Measurements from ENCODE around the gene TFF1.

The TFF1 gene

DNA sequence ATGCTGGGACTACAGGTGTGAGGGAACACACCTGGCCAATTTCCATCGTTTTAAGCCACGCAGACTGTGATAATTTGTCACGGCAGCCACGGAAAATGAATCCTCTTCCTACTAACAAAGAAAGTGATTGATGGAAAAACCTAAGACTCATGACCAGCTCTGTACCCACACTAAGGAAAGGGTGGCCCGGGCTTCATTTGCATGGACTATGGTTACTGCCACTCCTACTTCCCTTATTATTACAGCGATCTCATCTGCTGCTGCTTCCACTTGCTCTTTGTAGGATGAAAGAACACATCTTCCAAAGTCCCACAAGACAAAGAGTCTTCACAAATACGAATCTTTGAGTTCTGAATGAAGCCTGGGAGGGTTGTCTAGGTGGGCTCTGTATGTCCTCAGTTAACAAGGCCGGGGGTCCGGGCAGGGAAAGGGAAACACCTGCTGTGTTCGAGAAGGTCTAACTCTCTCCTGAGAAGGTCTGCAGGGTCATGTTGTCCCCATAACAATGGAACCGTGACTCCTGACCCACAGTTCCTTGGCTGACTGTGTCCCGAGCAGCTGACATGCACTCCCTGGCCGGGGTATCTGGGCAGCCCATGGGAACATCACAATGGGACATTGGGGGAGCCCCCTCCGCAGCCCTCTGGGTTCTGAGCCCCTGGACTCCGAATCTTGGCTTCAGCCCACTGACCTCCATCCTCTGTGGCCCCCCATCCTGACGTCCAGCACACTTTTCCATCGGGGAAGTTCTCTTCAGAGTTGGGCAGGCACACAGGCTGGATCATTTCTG is 13.3 kb upstream of the TFF1 start:
- DNase-seq, result no peak

DNA sequence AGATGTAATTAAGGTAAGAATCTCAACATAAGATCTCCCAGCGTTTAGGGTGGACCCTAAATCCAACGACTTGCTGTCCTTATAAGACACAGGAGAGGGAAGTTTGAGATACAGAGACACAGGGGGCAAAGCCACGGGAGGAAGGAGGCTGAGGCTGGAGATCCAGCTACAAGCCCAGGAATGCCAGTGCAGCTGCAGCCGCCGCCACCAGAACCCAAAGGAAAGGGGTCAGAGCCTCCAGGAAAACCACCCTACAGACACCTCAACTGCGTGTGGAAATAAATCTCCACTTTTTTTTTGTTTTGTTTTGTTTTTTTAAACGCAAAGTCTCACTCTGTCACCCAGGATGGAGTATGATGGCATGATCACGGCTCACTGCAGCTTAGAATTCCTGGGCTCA is 12.1 kb upstream of the TFF1 start:
- DNase-seq, result no peak

DNA sequence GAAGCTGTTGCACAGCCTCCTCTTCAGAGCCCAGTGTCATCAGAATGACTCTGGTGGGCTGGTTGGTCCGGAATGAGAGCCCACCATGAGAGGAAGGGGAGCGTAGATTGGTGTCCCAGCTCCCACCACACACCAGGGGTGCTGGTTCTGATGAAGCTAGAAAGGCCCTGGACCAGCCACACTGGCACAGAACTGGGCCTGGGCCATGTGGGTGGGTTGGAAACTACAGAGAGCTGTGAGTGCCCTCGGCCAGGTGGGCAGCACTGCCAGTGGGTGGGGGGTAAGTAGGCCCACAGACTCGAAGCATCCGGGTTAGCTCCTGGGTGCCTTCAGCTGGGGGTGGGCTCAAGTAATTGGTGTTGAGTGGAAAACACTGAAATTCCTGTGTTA is 11.6 kb upstream of the TFF1 start:
- no peak for DNase-seq

DNA sequence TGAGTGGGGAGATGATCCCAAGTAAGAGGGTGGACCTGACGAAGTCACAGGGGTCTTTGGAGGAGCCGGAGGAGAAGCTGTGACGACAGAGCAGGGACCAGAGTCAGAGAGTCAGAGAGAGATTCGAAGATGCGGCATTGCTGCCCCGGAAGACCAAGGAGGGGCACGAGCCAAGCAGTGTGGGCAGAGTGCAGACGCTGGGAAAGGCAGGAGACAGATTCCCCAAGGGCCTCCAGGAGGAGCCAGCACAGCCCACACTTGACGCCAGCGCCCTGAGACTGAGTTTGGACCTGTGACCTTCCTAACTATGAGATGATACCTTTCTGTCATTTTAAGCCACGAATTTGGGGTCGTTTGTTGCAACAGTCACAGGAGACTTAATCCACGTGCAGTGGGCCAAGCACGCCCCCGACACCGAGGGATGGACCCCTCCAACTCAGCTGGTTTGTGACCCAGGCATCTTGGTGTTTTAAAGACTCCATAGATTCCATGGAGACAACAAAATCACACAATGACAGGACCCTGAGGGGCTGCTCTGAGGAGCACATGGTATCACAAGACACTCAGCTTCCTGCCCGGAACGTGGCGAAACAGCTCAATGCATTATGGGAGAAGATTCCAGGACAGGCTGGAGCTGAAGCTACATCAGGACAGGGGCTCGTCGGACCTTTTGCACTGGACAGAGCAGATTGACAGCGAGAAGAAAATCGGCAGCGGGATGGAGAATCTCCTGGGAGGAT is 11.0 kb upstream of the TFF1 start:
- DNase-seq, result no peak

DNA sequence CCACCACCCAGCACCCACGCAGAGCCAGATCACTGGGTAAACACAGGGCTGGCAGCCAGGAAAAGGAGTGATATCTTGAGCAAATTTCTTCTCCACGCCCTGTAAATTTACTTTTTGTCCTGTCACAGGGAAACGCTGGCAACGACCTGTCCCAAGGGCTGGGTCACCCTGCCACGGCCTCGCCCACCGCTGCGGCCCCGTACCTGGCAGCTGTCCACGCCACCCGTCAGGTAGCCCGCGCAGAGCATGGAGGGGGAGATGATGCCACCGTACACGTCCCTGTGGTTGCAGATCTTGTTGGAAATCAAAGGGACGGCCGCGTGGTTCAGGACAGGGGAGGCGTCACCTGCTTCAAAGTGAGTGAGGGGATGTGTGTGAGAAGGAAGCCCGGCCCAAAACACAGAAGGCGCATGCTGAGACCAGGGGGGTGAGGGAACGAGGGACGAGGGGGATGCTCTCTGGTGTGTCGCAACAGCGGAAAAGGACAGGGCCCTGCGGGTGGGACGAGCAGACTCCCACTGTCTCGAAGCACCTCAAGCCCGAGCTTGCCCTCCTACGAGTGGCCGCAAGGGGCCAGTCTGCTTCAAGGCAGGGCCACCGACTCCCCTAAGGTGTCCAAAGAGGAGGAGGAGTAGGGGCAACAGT is 10.1 kb upstream of the TFF1 start:
- DNase-seq, result no peak

DNA sequence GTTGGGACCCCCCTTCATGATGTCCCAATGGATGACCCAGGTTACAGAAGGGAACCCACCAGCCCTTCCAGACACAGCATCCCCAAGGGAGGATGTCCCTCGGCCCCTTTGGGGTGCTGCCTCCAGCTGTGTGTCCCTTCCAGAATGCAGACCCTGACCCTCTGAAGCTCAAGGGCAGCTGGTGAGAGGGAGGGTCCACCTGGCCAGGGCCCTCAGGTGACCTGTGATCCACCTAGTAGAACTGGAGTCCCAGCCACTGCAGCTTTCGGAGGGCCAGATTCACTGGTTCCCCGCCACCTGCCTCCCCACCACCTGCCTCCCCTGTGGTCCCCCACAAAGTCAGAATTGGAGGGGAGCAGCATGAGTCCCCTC is 9.6 kb upstream of the TFF1 start:
- DNase-seq, result no peak

DNA sequence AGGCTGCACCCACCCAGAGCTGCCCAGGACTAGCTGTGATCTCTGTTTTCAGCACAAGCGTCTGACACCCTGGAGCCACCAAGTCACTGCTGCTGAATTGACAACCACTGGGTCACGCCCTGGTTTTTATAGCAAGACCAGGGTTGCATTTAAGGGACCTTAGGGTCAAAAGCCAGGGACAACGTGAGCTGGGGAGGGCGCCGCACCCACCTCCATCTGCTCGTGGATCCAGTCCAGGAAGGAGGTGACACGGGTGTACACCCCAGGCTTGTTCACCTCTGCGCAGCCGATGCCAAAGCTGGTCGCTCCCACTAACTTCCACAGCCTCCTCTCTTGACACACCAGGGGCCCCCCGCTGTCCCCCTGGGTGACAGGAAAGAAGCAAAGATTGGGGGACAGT is 9.2 kb upstream of the TFF1 start:
- no peak for DNase-seq

DNA sequence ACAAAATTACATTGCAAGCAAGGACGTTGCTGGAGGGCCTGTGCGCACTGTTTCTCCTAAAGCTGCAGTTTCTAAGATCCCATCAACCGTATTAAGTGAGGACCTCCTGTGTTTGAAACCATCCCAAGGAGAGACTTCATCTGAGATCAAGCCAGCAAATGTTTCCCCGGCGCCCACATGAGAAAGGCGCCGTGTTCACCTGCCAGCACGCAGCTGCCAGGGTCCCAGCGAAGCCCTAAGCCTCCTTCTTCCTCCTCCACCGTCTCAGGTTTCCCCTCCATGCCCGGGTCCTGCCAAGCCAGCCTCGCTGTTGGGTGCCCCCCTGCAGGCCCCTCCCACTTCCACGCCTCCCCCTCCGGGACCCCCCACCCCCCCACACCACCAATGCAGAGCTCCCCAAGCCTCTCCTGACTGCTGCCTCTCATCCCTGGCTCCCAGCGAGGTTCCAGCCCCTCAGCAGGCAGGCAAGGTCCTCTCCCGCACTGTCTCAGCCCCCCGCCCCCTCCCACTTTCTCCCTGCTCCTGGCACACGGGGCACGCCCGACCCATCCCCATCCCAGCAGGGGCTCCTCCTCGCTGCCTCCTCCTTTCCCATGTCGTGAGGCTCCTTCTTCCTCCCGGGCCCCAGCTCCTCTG is 8.6 kb upstream of the TFF1 start:
- DNase-seq, result no peak

DNA sequence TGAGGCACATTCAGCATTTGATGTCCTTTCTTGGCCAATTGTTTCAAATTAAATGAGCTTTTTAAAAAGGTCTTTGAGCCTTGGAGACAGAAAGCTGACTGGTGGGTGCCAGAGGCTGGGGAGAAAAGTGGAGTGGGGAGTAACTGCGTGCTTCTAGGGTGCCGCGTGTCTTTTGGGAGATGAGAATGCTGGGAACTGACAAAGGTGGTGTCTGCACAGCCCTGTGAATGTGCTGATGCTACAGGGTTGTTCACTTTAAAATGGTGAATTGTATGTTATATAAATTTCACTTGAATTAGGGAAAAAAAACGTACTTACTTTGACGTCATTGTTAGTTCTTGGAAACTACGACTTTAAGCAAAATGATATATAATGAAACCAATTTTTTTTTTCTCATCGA is 8.1 kb upstream of the TFF1 start:
- DNase-seq, result no peak

DNA sequence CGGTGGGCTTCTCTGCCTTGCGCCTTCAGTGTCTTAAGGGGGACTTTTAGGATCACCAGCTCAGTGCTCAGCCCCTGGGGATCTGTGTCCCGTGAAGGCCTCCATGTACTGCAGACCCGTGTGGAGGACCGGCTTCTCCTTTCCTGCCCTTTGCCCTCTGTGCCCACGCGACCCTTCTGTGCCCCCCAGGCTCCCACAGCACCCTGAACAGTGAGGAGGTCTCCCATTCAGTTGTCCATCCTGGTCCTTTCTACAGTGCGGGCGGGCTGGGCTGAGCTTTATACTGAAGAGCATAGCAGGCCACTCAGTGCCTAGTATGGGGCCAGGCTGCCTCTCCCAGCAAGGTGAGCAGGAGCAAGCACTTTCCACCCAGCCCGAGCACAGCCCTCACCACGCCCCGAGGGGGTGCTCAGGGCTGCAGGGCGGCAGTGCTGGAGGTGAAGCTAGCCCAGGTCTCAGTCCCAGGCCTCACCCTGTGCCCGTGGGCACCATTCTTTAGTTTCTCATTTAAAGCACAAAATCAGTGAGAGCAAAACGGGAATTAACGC is 7.6 kb upstream of the TFF1 start:
- no peak for DNase-seq

DNA sequence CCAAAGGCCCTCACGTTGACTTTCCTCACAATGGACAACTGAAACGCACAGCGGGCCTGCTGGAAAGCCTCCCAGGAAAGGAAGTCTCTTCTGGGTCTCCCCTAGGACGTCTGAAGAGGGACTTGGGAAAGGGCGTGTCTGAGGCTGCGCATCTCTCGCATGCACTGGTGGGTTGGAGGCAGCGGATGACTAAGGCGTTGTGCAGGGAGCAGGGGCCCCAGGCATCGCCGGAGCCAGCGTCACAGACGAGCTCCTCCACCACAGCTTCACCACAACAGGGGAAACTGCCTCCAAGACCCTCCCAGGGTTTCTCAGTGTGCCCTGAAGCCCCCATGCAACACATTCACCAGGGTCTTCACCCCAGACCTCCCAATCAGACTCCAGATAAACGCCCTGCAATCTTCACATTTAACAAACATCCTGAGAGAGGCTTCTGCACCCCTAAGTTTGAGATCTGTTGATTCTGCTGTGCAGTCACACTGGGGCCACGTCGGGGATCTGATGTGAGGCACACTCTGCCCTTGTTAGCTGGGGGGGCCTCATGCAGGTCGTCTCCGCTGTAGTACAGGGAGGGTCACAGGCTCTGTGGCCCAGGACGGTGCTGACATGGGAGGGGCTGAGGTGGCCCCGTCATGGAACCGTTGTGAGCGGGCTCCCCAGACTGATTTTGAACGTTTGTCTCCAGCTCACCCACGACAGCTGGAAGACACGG is 7.0 kb upstream of the TFF1 start:
- DNase-seq, result no peak

DNA sequence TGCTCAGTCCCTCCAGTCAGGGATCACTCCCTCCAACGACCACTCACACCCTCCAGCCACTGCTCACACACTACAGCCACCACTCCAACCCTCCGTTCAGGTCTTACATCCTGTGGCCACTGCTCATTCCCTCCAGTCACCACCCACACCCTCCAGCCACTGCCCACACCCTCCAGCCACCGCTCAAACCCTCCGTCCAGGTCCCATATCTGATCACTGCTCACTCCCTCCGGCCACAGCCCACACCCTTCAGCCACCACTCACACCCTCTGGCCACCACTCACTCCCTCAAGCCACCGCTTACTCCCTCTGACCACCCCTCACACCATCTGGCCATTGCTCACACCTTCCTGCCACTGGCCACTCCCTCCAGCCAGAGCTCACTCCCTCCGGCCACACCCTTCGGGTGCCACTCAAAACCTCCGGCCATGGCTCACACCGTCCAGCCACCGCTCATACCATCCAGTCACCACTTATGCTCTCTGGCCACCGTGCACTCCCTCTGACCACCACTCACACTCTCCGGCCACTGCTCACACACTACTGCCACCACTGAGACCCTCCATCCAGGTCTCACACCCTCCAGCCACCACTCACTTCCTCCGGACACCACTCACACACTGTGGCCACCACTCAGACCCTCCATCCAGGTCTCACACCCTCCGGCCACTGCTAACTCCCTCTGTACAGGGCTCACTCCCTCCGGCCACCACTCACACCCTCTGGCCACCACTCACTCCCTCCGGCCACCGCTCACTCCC is 4.7 kb upstream of the TFF1 start:
- no peak for DNase-seq

DNA sequence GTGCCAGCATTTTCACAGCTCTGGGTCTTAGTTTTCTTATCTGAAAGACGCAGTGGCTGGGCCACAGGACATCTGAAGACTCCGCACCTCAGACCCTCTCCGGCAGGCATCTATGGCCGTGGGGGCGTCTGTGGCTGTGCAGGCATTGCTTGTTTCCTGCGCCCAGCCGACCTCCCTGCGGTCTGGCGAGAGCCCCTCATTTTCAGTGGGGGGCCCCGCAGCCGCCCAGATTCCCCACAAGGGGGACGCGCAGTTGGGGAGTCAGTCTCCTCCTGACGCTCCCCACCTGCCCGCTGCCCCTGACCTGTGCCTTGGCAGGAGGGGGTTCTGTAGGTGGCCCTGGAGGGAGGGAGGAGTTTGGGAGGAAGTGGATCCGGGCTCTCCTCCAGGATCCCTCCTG is 3.5 kb upstream of the TFF1 start:
- no peak for DNase-seq

DNA sequence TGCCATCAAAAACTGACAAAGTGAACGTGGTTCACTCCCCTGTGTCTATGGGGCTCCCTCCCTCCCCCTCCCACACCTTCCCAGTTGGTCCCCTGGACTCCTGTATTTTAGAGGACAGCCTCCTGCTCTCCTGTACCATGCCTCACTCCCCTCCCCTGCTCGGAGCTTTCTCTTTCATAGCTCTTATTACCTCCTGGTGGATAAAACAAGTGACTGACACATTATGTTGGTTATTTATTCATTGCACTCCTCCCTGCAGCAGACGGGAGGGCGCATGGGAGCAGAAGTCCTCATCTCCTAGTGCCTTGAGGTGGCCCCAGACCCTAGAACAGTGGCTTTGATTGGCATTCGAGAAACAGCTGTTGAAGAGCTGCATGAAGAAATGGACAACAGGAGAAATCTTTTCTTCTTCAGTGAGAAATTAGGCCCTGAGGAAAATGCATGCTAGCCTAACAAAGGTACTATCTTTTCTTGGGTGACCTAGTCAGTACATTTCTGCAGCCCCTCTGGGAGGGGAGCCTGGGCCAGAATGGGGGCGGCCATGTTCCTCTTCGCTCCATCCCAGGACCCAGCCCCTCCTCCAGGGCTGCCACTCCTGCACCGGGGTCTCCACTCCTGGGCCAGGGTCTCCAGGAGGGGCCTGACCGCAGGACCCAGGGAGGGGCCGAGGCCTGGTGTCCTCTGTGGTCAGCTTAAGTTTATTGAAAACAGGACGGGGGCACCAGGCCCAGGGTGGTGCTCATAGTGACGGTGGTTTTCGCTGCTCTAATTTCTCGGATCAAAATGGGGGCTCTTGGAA is 1.2 kb upstream of the TFF1 start:
- DNase-seq, result no peak

DNA sequence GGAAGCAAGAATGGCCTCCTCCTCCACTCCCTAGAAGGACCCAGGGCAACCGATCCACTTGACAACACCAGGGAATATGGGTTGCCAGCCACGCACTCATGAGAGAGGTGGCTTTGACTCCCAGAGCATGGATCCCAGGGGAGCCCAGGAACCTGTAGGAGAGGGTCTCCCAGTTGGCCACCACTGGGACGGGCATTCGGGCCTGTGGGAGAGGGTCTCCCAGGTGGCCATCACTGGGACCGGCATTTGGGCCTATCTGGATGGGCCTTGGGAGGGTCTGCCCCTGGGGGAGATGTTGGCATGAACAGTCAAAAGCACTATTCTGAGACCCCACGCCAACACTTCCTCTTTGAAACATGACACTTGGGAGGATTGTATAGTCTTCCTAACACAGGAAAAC is 565 bp downstream of the TFF1 start:
- no peak for DNase-seq

DNA sequence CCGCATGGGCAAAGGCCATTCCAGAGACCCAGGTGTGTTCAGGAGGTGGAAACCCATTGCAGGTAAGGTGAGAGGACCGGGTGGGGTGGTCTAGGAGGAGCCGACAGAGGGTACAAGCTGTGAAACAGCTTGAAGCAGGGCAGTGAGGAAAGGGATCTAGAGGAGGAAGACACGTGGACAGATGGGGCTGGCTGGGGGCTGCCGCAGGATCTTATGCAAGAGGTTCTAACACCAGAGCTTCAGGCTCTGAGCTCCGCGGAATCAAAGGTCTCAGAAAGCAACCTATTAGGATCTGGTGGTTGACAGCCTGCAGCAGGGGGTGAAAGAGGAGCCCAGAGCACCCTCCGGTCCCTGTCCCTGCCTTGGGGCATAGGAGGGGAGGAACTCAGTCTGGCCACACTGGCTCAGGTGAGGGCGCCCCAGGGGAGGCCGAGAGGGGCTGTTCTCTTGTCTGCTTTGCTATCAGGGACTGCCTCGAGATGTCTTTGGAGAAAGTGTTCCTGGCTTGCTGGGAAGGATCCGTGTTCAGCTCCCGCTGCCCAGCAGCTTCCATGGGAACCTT is 1.9 kb downstream of the TFF1 start:
- DNase-seq, result no peak

DNA sequence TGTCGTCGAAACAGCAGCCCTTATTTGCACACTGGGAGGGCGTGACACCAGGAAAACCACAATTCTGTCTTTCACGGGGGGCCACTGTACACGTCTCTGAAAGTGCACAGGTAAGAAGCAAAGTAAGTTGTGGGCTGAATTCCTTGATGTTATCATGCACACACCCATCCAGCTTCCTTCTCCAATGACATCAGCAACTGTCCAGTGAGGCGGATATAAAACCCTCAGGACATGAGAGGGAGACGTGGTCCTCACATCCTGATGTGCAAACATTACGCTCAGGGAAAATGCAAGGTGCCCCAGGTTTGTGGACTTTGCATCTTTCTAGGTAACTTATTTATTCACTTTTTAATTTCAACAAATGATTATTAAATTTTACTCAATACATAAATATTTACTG is 3.0 kb downstream of the TFF1 start:
- DNase-seq, result no peak

DNA sequence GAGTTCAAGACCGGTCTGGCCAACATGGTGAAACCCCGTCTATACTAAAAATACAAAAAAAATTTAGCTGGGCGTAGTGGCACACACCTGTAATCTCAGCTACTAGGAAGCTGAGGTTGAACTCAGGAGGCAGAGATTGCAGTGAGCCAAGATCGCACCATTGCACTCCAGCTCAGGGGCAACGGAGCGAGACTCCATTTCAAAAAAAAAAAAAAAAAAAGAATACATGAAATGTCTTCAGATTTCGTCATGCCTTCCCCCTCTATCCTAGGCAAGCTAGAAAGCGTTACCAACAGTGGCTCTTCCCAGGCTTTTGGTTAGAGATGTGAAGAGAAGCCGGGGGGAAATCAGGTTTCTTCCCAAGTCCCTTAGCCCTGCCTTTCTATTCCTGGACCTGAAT is 3.6 kb downstream of the TFF1 start:
- no peak for DNase-seq

DNA sequence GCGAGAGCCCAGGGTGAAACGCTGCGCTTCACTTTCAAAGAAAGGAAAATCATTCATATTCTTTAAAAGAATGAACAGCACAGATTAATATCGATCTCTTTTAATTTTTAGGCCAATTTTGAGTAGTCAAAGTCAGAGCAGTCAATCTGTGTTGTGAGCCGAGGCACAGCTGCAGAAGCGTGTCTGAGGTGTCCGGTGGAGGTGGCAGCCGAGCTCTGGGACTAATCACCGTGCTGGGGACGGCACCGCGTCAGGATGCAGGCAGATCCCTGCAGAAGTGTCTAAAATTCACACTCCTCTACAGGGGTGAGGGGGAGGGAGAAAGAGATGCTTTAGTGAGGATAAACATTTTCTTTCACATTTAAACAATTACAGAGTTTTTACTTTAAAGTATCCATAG is 4.1 kb downstream of the TFF1 start:
- DNase-seq, result no peak

DNA sequence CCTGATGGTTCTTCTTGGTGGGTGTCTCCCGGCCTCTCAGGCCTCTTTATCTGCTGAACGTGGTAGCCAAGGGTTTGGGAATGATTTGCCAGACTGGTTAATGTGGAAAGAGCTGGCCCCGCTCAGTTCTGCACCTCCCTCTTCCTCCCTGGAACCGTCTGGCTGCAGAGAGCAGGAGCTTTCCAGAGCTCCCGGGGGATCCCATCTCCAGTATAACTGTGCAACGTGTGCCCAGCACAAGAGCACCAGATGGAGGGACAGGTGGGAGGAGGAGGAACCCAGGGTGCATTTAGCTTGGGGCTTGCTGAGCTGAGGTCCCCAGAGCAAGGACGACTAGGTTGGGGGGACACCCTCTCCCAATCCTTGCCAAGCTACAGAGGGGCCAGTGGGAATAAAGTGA is 5.0 kb downstream of the TFF1 start:
- no peak for DNase-seq

DNA sequence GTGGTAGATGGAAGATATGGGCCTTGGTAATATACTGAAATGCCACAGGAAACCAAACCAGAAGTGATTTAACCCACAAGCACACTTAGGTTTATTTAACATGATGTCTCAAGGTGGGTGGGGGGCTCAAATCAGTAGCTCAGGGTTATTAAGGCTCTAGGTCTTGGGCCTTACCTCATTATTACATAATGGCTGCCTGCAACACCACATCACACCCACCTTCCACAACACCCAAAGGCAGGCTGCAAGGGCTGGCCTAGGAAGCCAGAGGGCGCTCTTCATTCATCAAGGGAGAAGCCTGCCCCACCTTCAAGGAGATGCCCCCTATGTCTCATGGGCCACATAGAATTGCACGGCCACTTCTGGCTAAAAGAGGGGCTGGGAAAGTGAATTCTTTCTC is 6.0 kb downstream of the TFF1 start:
- no peak for DNase-seq

All from COR-L47 (cell line).